Epithelial cell of esophagus (primary cell): ENCODE data around the gene OPRL1.

Experiments
- DNase-seq: peaks from one replicate; pipeline ENCODE4 v3.0.0; 2010; ENCODE audit warnings: low read depth
- H3K4me3 ChIP-seq: 2 replicates; pipeline ENCODE4 v1.5.1; 2011; ENCODE audit warnings: mild to moderate bottlenecking, low read length, control low read depth
- TF ChIP-seq, protein P1 (sequence below): IDR thresholded peaks from 2 replicates; pipeline ENCODE4 v1.5.1; 2011; ENCODE audit warnings: low read depth, mild to moderate bottlenecking, low read length, control low read depth, inconsistent platforms; ENCODE audit not compliant: insufficient read depth; ENCODE audit errors: missing control alignments

The OPRL1 gene

DNA sequence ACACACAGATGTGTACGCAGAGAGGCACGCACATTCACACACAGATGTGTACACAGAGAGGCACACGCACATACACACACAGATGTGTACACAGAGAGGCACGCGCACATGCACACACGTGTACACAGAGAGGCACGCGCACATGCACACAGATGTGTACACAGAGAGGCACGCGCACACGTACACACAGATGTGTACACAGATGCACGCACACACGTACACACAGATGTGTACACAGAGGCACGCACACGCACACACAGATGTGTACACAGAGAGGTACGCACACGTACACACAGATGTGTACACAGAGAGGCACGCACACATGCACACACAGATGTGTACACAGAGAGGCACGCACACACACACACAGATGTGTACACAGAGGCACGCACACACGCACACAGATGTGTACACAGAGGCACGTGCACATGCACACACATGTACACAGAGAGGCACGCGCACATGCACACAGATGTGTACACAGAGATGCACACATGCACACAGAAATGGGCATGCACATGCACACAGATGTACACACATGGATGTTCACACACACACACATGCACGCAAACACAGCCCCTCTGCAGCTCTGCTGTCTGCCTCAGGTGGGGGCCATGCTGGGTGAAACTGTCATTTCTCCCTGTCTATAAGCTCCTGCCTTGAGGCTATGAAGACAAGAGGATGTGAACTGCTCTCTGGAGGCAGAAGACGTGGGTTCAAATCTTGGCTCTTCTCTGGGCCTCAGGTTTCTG, 70.1 kb downstream of the OPRL1 start:
- DNase-seq = no peak
- TF ChIP-seq, protein P1, sequence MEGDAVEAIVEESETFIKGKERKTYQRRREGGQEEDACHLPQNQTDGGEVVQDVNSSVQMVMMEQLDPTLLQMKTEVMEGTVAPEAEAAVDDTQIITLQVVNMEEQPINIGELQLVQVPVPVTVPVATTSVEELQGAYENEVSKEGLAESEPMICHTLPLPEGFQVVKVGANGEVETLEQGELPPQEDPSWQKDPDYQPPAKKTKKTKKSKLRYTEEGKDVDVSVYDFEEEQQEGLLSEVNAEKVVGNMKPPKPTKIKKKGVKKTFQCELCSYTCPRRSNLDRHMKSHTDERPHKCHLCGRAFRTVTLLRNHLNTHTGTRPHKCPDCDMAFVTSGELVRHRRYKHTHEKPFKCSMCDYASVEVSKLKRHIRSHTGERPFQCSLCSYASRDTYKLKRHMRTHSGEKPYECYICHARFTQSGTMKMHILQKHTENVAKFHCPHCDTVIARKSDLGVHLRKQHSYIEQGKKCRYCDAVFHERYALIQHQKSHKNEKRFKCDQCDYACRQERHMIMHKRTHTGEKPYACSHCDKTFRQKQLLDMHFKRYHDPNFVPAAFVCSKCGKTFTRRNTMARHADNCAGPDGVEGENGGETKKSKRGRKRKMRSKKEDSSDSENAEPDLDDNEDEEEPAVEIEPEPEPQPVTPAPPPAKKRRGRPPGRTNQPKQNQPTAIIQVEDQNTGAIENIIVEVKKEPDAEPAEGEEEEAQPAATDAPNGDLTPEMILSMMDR = no peak
- H3K4me3 ChIP-seq = no peak overlapping the region
